GM13977 (cell line): ENCODE data around the gene AQP7.
"Not testable (repeated sequence)": the region's sequence is repeated elsewhere in the genome, so short reads cannot be mapped to it uniquely, and the experiment has no call there.

Experiments used
- DNase-seq: peaks from one replicate; pipeline ENCODE4 v3.0.0; 2012; ENCODE audit warnings: low spot score
- in situ Hi-C: fragments of 300-500 bp; cut with MboI; formaldehyde crosslinking; loops from one replicate; pipeline ENCODE4 v1.12.0; 2022; ENCODE audit warnings: low sequenced_read_pairs, low pct_unique_long_range_greater_than_20kb, mixed read lengths, inconsistent platforms; ENCODE audit not compliant: unreplicated experiment
- TF ChIP-seq, protein P1 (sequence below): IDR thresholded peaks from 2 replicates; pipeline ENCODE4 v1.5.1; 2012; ENCODE audit warnings: mild to moderate bottlenecking, control low read depth; ENCODE audit not compliant: insufficient read depth; ENCODE audit errors: extremely low read depth, missing control alignments

The AQP7 gene

DNA sequence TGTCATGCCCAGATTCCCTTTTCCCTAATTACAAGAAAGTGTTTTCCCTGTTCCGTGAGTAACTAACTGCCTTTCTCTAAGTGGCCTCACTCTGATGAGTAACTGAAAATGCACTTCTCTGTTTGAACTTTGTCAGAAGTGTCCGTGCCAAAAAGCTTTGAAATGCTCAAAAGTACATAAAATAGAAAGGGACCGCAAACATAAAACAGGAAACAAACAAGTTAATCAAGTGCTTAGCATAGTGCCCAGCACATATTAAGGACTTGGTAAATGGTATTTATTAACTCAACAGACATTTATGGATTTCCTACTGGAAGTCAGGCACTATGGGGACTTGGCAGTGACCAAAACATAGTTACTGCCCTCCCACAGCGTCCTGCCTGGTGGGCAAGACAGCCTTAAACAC is 22.8 kb upstream of the AQP7 start:
- in situ Hi-C loops = no loop called here

DNA sequence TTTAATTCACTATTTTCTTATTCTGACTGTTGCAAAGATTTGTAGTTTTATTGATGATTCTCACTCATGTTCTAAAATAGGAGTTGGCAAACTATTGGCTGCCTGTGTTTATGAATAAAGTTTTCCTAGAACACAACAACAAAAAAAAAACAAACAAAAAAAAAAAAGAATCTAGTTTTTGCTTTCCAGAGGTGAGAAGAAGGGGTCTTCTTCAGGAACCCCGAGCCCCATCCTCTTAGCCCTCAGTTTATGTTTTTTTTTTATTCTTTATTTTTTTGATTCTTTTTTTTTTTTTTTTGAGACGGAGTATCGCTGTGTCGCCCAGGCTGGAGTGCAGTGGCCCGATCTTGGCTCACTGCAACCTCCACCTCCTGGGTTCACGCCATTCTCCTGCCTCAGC is 22.1 kb upstream of the AQP7 start:
- DNase-seq, in situ Hi-C loops: not testable (repeated sequence)

More for the DNA sequence above, 22.8 kb upstream of the AQP7 start:
- DNase-seq = no peak
- TF ChIP-seq, protein P1, sequence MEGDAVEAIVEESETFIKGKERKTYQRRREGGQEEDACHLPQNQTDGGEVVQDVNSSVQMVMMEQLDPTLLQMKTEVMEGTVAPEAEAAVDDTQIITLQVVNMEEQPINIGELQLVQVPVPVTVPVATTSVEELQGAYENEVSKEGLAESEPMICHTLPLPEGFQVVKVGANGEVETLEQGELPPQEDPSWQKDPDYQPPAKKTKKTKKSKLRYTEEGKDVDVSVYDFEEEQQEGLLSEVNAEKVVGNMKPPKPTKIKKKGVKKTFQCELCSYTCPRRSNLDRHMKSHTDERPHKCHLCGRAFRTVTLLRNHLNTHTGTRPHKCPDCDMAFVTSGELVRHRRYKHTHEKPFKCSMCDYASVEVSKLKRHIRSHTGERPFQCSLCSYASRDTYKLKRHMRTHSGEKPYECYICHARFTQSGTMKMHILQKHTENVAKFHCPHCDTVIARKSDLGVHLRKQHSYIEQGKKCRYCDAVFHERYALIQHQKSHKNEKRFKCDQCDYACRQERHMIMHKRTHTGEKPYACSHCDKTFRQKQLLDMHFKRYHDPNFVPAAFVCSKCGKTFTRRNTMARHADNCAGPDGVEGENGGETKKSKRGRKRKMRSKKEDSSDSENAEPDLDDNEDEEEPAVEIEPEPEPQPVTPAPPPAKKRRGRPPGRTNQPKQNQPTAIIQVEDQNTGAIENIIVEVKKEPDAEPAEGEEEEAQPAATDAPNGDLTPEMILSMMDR = no peak

DNA sequence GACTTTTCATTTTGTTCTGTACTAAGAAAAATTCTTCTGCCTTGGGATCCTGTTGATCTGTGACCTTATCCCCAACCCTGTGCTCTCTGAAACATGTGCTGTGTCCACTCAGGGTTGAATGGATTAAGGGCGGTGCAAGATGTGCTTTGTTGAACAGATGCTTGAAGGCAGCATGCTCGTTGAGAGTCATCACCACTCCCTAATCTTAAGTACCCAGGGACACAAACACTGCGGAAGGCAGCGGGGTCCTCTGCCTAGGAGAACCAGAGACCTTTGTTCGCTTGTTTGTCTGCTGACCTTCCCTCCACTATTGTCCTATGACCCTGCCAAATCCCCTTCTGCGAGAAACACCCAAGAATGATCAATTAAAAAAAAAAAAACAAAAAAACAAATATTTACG is 21.7 kb upstream of the AQP7 start:
- in situ Hi-C loops = not testable (repeated sequence)

DNA sequence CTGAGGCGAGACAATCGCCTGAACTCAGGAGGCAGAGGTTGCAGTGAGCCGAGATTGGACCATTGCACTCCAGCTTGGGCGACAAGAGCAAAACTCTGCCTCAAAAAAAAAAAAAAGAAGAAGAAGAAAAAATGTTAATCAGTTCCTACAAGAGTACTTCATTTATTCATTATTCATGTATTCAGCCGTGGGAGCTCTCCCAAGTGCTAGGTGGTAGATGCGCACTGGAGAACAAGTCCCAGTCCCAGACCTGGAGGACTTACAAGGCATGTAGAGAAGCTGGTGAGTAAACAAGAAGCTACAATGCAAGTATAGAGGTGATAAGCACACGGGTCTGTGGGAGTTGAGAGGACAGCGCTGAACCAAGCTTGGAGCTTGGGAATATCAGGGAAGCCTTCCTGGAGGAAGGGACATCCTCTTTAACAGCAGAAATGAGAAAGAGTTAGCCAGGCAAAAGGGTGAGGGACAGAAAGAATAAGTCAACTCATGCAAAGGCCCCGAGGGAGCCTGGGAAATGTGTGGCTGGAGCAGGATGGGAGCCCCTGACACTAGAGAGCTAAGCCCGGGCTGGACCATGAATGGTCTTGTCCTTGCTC is 17.4 kb upstream of the AQP7 start:
- TF ChIP-seq, protein P1 = no peak
- in situ Hi-C loops = no loop called here
- no peak for DNase-seq

More for the DNA sequence above, 21.7 kb upstream of the AQP7 start:
- not testable (repeated sequence) for DNase-seq

- TF ChIP-seq, protein P1 = no peak
- in situ Hi-C loops = no loop called here
- no peak for DNase-seq
Observed at GRCh38 chr9:33418090-33418489, 15.7 kb upstream of the AQP7 start.

DNA sequence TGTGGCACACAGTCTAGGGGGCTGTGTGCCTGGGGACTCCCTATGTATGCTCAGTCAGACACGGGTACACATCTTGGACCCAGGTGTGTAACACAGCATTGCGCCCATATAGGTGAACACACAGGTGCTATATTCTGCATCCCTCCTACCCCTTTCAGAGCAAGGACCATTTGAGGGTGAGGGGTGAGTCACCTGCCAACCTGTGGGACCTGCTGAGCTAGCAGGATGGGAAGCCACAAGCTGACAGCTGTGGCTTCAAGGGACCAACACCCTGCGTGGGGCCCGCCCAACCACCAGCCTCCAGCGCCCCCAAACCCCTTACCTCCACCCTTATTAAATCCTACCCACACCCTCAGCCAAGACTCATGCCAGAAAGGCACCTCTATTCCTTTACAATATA is 14.6 kb upstream of the AQP7 start:
- in situ Hi-C loops = no loop called here
- TF ChIP-seq, protein P1 = no peak
- DNase-seq = no peak

GRCh38 chr9:33415501-33416038 is 13.2 kb upstream of the AQP7 start:
- DNase-seq = peak; percentile 81
- in situ Hi-C loops = no loop called here
- TF ChIP-seq, protein P1 = peak; percentile 80
